GM12878 (cell line): Measurements from ENCODE around the gene ANP32D. TPM values are rescaled to one million over a fixed set of nuclear protein-coding genes. Genes with fewer than 3 reads are reported as not detected.

Source experiments
- ATAC-seq: fragments of 200-7000 bp; cut with Tn5 transposase; 3 replicates; pipeline ENCODE4 v1.9.1; 2020; ENCODE audit warnings: mild to moderate bottlenecking, moderate library complexity
- Bru-seq: library from RNA; stranded (reverse); fragments of 400-500 nt; gene quantifications from one replicate; lab custom pipeline; 2021; lab: Mats Ljungman, UMichigan
- BruChase-seq, 2 experiments: library from RNA; stranded (reverse); fragments of 400-500 nt; gene quantifications; one replicate each; lab custom pipeline; 2021; lab: Mats Ljungman, UMichigan
- BruUV-seq: library from RNA; stranded (reverse); fragments of 400-500 nt; replicated peaks from 2 replicates; lab custom pipeline; 2021; lab: Mats Ljungman, UMichigan
- CTCF ChIA-PET: fragments of 300-600 bp; sonication (Branson Sonifier 250); formaldehyde crosslinking; extraction: SDS; loops from one replicate; lab custom pipeline; 2021; ENCODE audit warnings: inconsistent platforms; lab: Yijun Ruan, JAX
- POLR2A ChIA-PET: fragments of 350-600 bp; formaldehyde crosslinking; extraction: SDS; loops from one replicate; lab custom pipeline; 2021; ENCODE audit warnings: inconsistent platforms; lab: Charles Lee
- RAD21 ChIA-PET: fragments of 300-600 bp; sonication (Branson Sonifier 250); formaldehyde crosslinking; loops from one replicate; lab custom pipeline; 2023; ENCODE audit warnings: antibody characterized with exemption; ENCODE audit not compliant: unreplicated experiment; lab: Charles Lee
- SMC1A ChIA-PET: fragments of 300-600 bp; sonication (Branson Sonifier 250); formaldehyde crosslinking; loops from one replicate; lab custom pipeline; 2023; ENCODE audit not compliant: unreplicated experiment, uncharacterized antibody; lab: Charles Lee
- DNase-seq: peaks from one replicate; pipeline ENCODE4 v3.0.0-alpha.2; 2011; ENCODE audit warnings: low read depth, low spot score
- FAIRE-seq: peaks from 3 replicates; lab custom pipeline; 2011; peaks lifted over from hg19 to GRCh38; lab: Jason Lieb, UNC
- H2AFZ ChIP-seq: 2 replicates; pipeline ENCODE4 v1.6.0; 2011; ENCODE audit warnings: low read depth, low read length, control low read depth; ENCODE audit not compliant: control insufficient read depth
- H3K27ac ChIP-seq: 2 replicates; pipeline ENCODE4 v1.5.1; 2011; ENCODE audit warnings: control low read depth; ENCODE audit not compliant: control insufficient read depth, insufficient read depth
- H3K27me3 ChIP-seq, 2 experiments: replicated peaks in 1 of 2; 2 replicates each; pipeline versions ENCODE4 v1.6.0 to v1.6.1; 2011; ENCODE audit warnings: low read length in 1 of 2; ENCODE audit not compliant: control insufficient read depth in 2 of 2, insufficient read depth in 2 of 2
- H3K36me3 ChIP-seq, 2 experiments: 2 replicates each; pipeline ENCODE4 v1.5.1; 2011; ENCODE audit warnings: low read length in 1 of 2; ENCODE audit not compliant: control insufficient read depth in 2 of 2, insufficient read depth in 2 of 2
- H3K4me1 ChIP-seq: 2 replicates; pipeline ENCODE4 v1.6.1; 2011; ENCODE audit warnings: mild to moderate bottlenecking, low read length, moderate library complexity, mixed read lengths; ENCODE audit not compliant: control insufficient read depth, insufficient read depth
- H3K4me2 ChIP-seq: 2 replicates; pipeline ENCODE4 v1.6.0; 2011; ENCODE audit warnings: control low read depth; ENCODE audit not compliant: control insufficient read depth, insufficient read depth
- H3K4me3 ChIP-seq: fragments of 200-600 bp; sonication (generic); 2 replicates; pipeline ENCODE4 v1.5.1; 2016
- H3K79me2 ChIP-seq: 2 replicates; pipeline ENCODE4 v1.6.0; 2011; ENCODE audit warnings: low read length; ENCODE audit not compliant: control insufficient read depth, insufficient read depth
- H3K9ac ChIP-seq: 2 replicates; pipeline ENCODE4 v1.8.0; 2011; ENCODE audit warnings: low read length, control low read depth, mixed read lengths; ENCODE audit not compliant: control insufficient read depth, insufficient read depth
- H3K9me3 ChIP-seq: replicated peaks from 3 replicates; pipeline ENCODE4 v1.5.1; 2011; ENCODE audit warnings: mild to moderate bottlenecking, low read length; ENCODE audit not compliant: control insufficient read depth, insufficient read depth
- H4K20me1 ChIP-seq: 2 replicates; pipeline ENCODE4 v1.6.0; 2011; ENCODE audit not compliant: control insufficient read depth, insufficient read depth
- CHD1 ChIP-seq: IDR thresholded peaks from 2 replicates; pipeline ENCODE4 v1.6.1; 2012; ENCODE audit warnings: low read depth, low read length, improper control_type of control experiment
- FOS ChIP-seq: IDR thresholded peaks from 3 replicates; pipeline ENCODE4 v1.6.1; 2011; ENCODE audit warnings: borderline replicate concordance; ENCODE audit not compliant: insufficient read length; ENCODE audit errors: extremely low read depth
- MTA3 ChIP-seq: IDR thresholded peaks from 2 replicates; pipeline ENCODE4 v1.6.1; 2012; ENCODE audit warnings: low read length, inconsistent platforms, borderline replicate concordance
- MXI1 ChIP-seq: fragments of 150-350 bp; IDR thresholded peaks from 2 replicates; pipeline ENCODE4 v1.6.1; 2011; ENCODE audit warnings: low read depth, mild to moderate bottlenecking, inconsistent platforms, low read length, improper control_type of control experiment
- NBN ChIP-seq: fragments of 450-650 bp; IDR thresholded peaks from 2 replicates; pipeline ENCODE4 v1.6.1; 2016
- NR2F1 ChIP-seq: fragments of 450-650 bp; conservative IDR thresholded peaks from 2 replicates; pipeline ENCODE4 v1.6.1; 2017; ENCODE audit warnings: mild to moderate bottlenecking
- PAX5 ChIP-seq: IDR thresholded peaks from 2 replicates; pipeline ENCODE4 v1.6.1; 2011; ENCODE audit warnings: low read depth, low read length, borderline replicate concordance
- POLR2AphosphoS5 ChIP-seq: IDR thresholded peaks from 2 replicates; pipeline ENCODE4 v1.6.1; 2011; ENCODE audit warnings: mild to moderate bottlenecking, low read length, inconsistent platforms
- SIN3A ChIP-seq: IDR thresholded peaks from 2 replicates; pipeline ENCODE4 v1.6.1; 2012; ENCODE audit warnings: low read depth, low read length, improper control_type of control experiment
- STAT3 ChIP-seq: IDR thresholded peaks from 2 replicates; pipeline ENCODE4 v1.6.1; 2011; ENCODE audit warnings: low read depth, low read length, improper control_type of control experiment
- USF1 ChIP-seq: IDR thresholded peaks from 2 replicates; pipeline ENCODE4 v1.6.1; 2011; ENCODE audit warnings: borderline replicate concordance, low read depth, mild to moderate bottlenecking, moderate library complexity, mixed read lengths, low read length; ENCODE audit not compliant: insufficient read depth; ENCODE audit errors: extremely low read length
- WRNIP1 ChIP-seq: IDR thresholded peaks from 2 replicates; pipeline ENCODE4 v1.6.1; 2011; ENCODE audit warnings: low read depth, low read length, improper control_type of control experiment, borderline replicate concordance
- ZNF217 ChIP-seq: fragments of 450-650 bp; IDR thresholded peaks from 2 replicates; pipeline ENCODE4 v1.6.1; 2017; ENCODE audit warnings: antibody characterized with exemption, mild to moderate bottlenecking
- ZNF274 ChIP-seq: IDR thresholded peaks from one replicate; pipeline ENCODE4 v1.8.0; 2011; ENCODE audit not compliant: insufficient read length, insufficient read depth
- WGBS: methylation state at CpG from one replicate; pipeline ENCODE4 v1.1.6; 2016; ENCODE audit warnings: low lambda C conversion rate; ENCODE audit not compliant: insufficient replicate concordance, insufficient coverage; ENCODE audit errors: missing lambda C conversion rate; 5-methylcytosine and 5-hydroxymethylcytosine counted together
- in situ Hi-C: fragments of 300-500 bp; cut with MboI; formaldehyde crosslinking; loops from 9 replicates; pipeline ENCODE4 v1.14.3; 2018; ENCODE audit warnings: mixed read lengths
- intact Hi-C: fragments of 100-400 bp; cut with micrococcal nuclease; formaldehyde crosslinking; loops from one replicate; pipeline ENCODE4 v1.14.2; 2022; ENCODE audit not compliant: unreplicated experiment
- long read RNA-seq, 2 experiments: library from polyadenylated mRNA; unstranded; transcript quantifications; one replicate each; pipeline ENCODE4 v2.0.0, GENCODE V29; 2019 to 2020
- polyA minus RNA-seq, 3 experiments: library from RNA; depleted of rRNA, polyadenylated mRNA; stranded (reverse); fragments of >200 nt; gene quantifications; 2 replicates each; pipeline ENCODE4 v1.2.3, GENCODE V29; 2011
- polyA plus RNA-seq, 11 experiments: library from polyadenylated mRNA; depleted of rRNA in 4 of 11; unstranded in 6 of 11; stranded (reverse) in 5 of 11; fragments of >200 nt; fragmentation: Nextera tagmentation in 4 of 11; fragmentation: Illumina TruSeq in 1 of 11; extraction: Ambion mirVana in 4 of 11; extraction: Trizol in 1 of 11; gene quantifications; 1 replicate in 1 of 11; 2 replicates in 10 of 11; pipeline versions ENCODE4 v1.2.1 to v1.2.3, GENCODE V29; 2011 to 2016; ENCODE audit warnings: inconsistent platforms in 2 of 11, missing spikeins in 2 of 11, low read depth in 1 of 11
- total RNA-seq, 4 experiments: library from RNA; depleted of rRNA in 3 of 4; stranded (reverse); fragments of >200 nt in 3 of 4; fragmentation: Illumina TruSeq in 1 of 4; extraction: Trizol in 1 of 4; gene quantifications; 2 replicates each; pipeline versions ENCODE4 v1.2.1 to v1.2.3, GENCODE V29; 2013 to 2021
- TF ChIP-seq, protein P1 (sequence below): fragments of 450-650 bp; IDR thresholded peaks from 2 replicates; pipeline ENCODE4 v1.6.1; 2016; ENCODE audit warnings: mild to moderate bottlenecking

ANP32D gene
- total RNA-seq (2013; cell fraction: nucleolus; rRNA removed): not detected in 2 replicates
- total RNA-seq (2014; rRNA removed) (not detected in 2 replicates), total RNA-seq (2014; rRNA removed; fragmentation: Illumina TruSeq; extraction: Trizol) (not detected in 2 replicates), total RNA-seq (2021) (not detected in 2 replicates), polyA plus RNA-seq (2011; rRNA removed) (not detected in 2 replicates), polyA plus RNA-seq (2014; fragmentation: Illumina TruSeq; extraction: Trizol) (not detected in 2 replicates), polyA plus RNA-seq (2014; fragmentation: Nextera tagmentation; extraction: Ambion mirVana) (not detected), polyA plus RNA-seq (2014; rRNA removed) (not detected in 2 replicates), polyA plus RNA-seq (2016; fragmentation: Nextera tagmentation; extraction: Ambion mirVana) (not detected), polyA minus RNA-seq (2011; rRNA and poly(A)+ RNA removed) (not detected in 2 replicates), Bru-seq, nascent RNA (not detected), BruChase-seq, experiment 1, labeled RNA remaining after a 6-hour chase (percentile 27 among the genes with signal in this experiment), BruChase-seq, experiment 2, labeled RNA remaining after a 2-hour chase (percentile 26 among the genes with signal in this experiment)
- not detected for polyA plus RNA-seq (2011; ENCODE audit: low read depth)
- not detected in 2 replicates for polyA plus RNA-seq (2011; cell fraction: cytosol; rRNA removed)
- polyA plus RNA-seq (2011; cell fraction: nucleus; rRNA removed): not detected in 2 replicates
- not detected in 2 replicates for polyA plus RNA-seq (2012)
- not detected in 2 replicates for polyA minus RNA-seq (2011; cell fraction: cytosol; rRNA and poly(A)+ RNA removed)
- polyA minus RNA-seq (2011; cell fraction: nucleus; rRNA and poly(A)+ RNA removed): not detected in 2 replicates
- long read RNA-seq, experiment 1: 0 reads
- long read RNA-seq, experiment 2: 0 reads

- ATAC-seq: no peak
- 58% methylated on average over 7 of the region's 7 CpGs for WGBS
- Histone ChIP-seq H3K27ac (no peak within 1 kb of the TSS), H3K36me3 (no peaks in the 10 kb centered on the region), H3K4me3 (no peak within 1 kb of the TSS), H3K9me3 (no peaks in the 10 kb centered on the region; the same call in 2 of the 3 replicates), H3K27me3 (no peaks in the 10 kb centered on the region), H3K4me1 (no peaks in the 10 kb centered on the region), H2AFZ (no peak within 1 kb of the TSS), H3K79me2 (no peaks in the 10 kb centered on the region), H4K20me1 (no peaks in the 10 kb centered on the region), H3K4me2 (no peak within 1 kb of the TSS), H3K9ac (no peak within 1 kb of the TSS)
- SMC1A ChIA-PET: interaction anchor here (1.3 to 1.7 kb wide), 2 partner anchors 12 to 14 kb away, joined by 3 to 5 read pairs; no protein-coding TSS in a partner anchor
- BruUV-seq: no TSS peak
- in situ Hi-C loops: no loop called here
- POLR2A ChIA-PET: no interaction called here
- RAD21 ChIA-PET: no interaction called here
- no peak for FAIRE-seq
- TF ChIP-seq POLR2AphosphoS5 (no peak), ZNF217 (no peak), PAX5 (no peak), MXI1 (no peak), NBN (no peak), STAT3 (no peak), NR2F1 (no peak), WRNIP1 (no peak), FOS (no peak), USF1 (no peak), MTA3 (no peak), SIN3A (no peak), ZNF274 (no peak), CHD1 (no peak)
- TF ChIP-seq, protein P1, sequence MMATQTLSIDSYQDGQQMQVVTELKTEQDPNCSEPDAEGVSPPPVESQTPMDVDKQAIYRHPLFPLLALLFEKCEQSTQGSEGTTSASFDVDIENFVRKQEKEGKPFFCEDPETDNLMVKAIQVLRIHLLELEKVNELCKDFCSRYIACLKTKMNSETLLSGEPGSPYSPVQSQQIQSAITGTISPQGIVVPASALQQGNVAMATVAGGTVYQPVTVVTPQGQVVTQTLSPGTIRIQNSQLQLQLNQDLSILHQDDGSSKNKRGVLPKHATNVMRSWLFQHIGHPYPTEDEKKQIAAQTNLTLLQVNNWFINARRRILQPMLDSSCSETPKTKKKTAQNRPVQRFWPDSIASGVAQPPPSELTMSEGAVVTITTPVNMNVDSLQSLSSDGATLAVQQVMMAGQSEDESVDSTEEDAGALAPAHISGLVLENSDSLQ: no peak
- no peak for DNase-seq
- intact Hi-C loops: no loop called here
- CTCF ChIA-PET: interaction anchor here (1.1 kb wide), 1 partner anchor 15 kb away, joined by 3 read pairs; no protein-coding TSS in a partner anchor
These were observed at the start of gene ANP32D for GRCh38 chr12:48472259-48472658. Gene ANP32D, plus strand, starts transcription at chr12:48472559. Its CDS starts 106 bp downstream, at chr12:48472665.
